ENCODE data around the gene OSBPL7. TPM values are rescaled to one million over a fixed set of nuclear protein-coding genes. Genes with fewer than 3 reads are reported as not detected.

The OSBPL7 gene
- total RNA-seq, 1 donor from 2014 or later = 25.1 TPM

GRCh38 chr17:47760409-47761140 is 61.0 kb downstream of the OSBPL7 start:
- Mint-ChIP-seq H3K4me1 (no peaks in the 10 kb centered on the region), H3K27ac (no peak overlapping the region), H3K4me3 (no peak overlapping the region), H3K36me3 (no peaks in the 10 kb centered on the region), H3K9me3 (peaks cover 41% of the 10 kb centered on the region), H3K27me3 (ENCODE audit: low read depth) (peaks cover 42% of the 10 kb centered on the region)
- DNase-seq (ENCODE audit: low spot score in 2 of 2, unreplicated experiment in 2 of 2) = no peak
- TF ChIP-seq CTCF (IDR thresholded peaks at IDR 0.05; ENCODE audit: unreplicated experiment) = no peak

GRCh38 chr17:47757386-47757785 is 64.2 kb downstream of the OSBPL7 start:
- H3K27me3 Mint-ChIP-seq (ENCODE audit: low read depth) = peaks cover 53% of the 10 kb centered on the region
- no peak for DNase-seq (ENCODE audit: low spot score in 2 of 2, unreplicated experiment in 2 of 2)
- no peak for TF ChIP-seq CTCF (IDR thresholded peaks at IDR 0.05; ENCODE audit: unreplicated experiment)
- H3K4me1 Mint-ChIP-seq = no peaks in the 10 kb centered on the region
- no peaks in the 10 kb centered on the region for H3K36me3 Mint-ChIP-seq
- H3K27ac Mint-ChIP-seq = no peak overlapping the region
- H3K9me3 Mint-ChIP-seq = peaks cover 30% of the 10 kb centered on the region
- H3K4me3 Mint-ChIP-seq = no peak overlapping the region

Other genes with a start within 250 kb of the OSBPL7 start
- 284 to 314 TPM (median 302 TPM) in 3 replicates for gene KPNB1, start 171.9 kb downstream of the OSBPL7 start, total RNA-seq
- gene TBKBP1, start 127.6 kb downstream of the OSBPL7 start, total RNA-seq = 49.8 to 53.9 TPM (median 52.7 TPM) in 3 replicates
- not detected in 3 replicates for gene TBX21, start 88.6 kb downstream of the OSBPL7 start, total RNA-seq
- gene MRPL10, start 9.7 kb upstream of the OSBPL7 start, total RNA-seq = 41.0 to 46.5 TPM (median 45.6 TPM) in 3 replicates
- 0.16 TPM in 1 of 3 replicates, not detected in the others for gene LRRC46, start 9.9 kb upstream of the OSBPL7 start, total RNA-seq
- 49.7 to 50.7 TPM (median 50.7 TPM) in 3 replicates for gene SCRN2, start 19.5 kb upstream of the OSBPL7 start, total RNA-seq
- 15.9 to 17.6 TPM (median 16.0 TPM) in 3 replicates for gene SP6, start 29.4 kb upstream of the OSBPL7 start, total RNA-seq
- 17.0 to 18.0 TPM (median 17.0 TPM) in 3 replicates for gene SP2, start 74.4 kb upstream of the OSBPL7 start, total RNA-seq
- 7.4 to 10.4 TPM (median 8.3 TPM) in 3 replicates for gene PNPO, start 119.8 kb upstream of the OSBPL7 start, total RNA-seq
- 3.4 to 3.6 TPM (median 3.4 TPM) in 3 replicates for gene PRR15L, start 136.1 kb upstream of the OSBPL7 start, total RNA-seq
- 231 to 251 TPM (median 236 TPM) in 3 replicates for gene CDK5RAP3, start 149.3 kb upstream of the OSBPL7 start, total RNA-seq
- 28.2 to 31.8 TPM (median 30.7 TPM) in 3 replicates for gene COPZ2, start 216.0 kb upstream of the OSBPL7 start, total RNA-seq
- gene NFE2L1, start 226.6 kb upstream of the OSBPL7 start, total RNA-seq = 134 to 137 TPM (median 136 TPM) in 3 replicates